HG03342 (cell line): ENCODE measurements around the gene KDM5B.

Source experiments
- ATAC-seq: cut with Tn5 transposase; IDR thresholded peaks from one replicate; pipeline ENCODE4 v1.9.1; 2021; ENCODE audit warnings: mild to moderate bottlenecking, moderate library complexity; ENCODE audit not compliant: unreplicated experiment

KDM5B gene

GRCh38 chr1:202689082-202689481 lies 119.1 kb downstream of the KDM5B start:
- ATAC-seq: no peak

DNA sequence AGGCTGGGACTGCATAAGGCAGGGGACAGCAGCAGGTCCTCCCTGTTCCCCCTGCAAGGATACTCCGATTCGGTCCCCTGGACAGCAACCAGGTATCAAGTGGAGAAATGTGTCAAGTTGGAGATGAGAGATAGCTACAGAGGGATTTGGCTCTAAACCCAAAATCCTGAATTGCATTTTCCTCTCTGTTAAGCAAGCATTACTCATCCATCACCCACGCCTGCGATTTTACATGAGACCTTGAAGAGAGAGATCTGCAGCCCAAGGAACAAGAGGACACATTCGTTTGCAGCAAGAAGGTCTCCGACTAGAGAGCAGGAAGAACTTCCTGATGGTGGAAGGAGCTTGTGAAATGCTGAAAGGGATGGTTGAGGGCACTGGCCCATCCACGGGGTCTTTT lies 119.8 kb downstream of the KDM5B start:
- no peak for ATAC-seq

DNA sequence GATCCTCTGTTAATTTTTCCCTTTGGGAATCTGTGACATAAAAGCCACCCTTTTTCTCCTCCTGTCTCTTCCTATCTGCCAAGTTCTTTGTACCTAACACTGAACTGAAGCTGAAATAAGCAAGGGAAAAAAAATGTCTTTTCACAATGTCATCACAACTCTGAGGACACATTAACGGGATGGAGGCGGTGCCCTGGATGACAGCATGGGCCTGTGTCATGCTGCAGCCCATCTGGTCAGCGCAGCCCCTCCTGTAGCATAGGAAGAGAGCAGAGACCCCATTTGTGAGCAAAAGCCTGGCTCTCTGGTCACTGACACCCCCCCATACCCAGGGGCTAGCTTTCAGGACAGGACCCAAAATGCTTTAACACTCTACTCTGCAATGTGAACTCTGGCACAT lies 120.4 kb downstream of the KDM5B start:
- no peak for ATAC-seq

- no peak for ATAC-seq
These were observed 120.9 kb downstream of the KDM5B start for GRCh38 chr1:202687370-202687769.

DNA sequence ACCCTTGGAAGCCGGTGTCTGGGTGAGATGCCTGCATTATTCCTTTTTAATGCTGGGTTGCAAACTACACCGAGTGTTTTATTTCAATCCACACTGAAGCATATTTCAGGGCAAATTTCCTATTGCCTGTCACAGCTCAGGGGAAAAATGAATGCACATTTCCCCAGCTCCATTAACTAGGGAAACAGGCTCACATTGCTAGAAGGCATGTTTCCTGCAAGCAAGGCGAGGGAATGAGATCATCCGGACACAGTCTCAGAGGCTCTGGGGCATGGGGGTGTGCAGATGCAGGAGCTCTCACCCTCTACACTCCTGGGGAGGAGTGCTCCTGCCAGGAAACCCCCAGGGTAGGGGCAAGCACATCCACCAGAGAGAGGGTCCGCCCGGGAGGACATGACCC lies 122.6 kb downstream of the KDM5B start:
- ATAC-seq: no peak

DNA sequence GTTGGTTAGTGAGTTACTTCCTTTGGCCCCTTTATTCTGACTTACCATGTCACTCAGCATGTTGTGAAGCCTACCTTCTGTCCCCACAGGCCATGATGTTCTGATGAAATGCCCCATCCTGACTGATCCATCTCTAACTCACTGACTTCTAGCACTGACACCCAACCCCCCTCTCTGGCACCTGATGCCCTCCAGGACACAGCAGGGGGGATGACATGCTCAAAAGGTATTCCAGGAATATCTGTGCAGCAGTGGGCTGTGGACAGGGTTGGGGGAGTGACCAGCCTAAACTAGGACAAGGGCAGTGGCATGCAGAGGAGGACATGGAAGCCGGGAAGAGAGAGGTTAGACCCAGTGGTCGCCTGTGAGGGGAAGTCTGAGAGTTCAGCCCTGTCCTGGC lies 123.5 kb downstream of the KDM5B start:
- ATAC-seq: no peak

DNA sequence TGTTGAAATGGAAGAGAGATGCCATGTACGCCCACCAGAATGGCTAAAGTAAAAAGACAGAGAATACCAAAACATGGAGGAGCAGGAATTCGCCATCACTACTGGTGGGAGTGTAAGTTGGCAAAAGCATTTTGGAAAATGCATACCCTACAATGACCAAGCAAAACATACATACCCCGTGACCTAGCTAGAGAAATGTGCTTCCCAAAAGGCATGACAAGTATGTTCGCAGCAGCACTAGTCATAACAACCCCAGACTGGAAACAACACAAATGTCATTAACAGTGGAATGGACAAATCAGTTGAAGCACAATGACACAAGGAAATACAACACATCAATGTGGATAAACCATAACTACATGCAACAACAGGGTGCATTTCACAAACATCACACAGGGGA lies 125.2 kb downstream of the KDM5B start:
- no peak for ATAC-seq

DNA sequence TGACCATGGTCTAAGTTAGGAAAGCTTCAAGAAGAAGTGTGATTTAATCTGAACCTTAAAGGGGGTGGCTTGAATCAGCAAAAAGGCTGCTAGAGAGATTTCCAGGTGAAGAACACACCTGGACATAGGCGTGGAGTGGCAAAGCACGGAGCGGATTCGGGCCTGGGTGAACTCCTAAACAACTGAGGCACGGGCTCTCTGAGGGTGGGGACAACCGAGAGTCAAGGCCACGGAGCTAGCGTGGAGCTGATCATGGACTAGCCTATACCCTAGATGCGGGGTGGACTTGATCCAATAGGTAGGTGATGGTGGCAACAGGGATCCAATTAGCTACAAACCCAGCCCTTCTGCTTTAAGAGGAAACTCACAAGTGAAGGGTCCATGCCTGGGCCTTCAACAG lies 125.7 kb downstream of the KDM5B start:
- no peak for ATAC-seq

DNA sequence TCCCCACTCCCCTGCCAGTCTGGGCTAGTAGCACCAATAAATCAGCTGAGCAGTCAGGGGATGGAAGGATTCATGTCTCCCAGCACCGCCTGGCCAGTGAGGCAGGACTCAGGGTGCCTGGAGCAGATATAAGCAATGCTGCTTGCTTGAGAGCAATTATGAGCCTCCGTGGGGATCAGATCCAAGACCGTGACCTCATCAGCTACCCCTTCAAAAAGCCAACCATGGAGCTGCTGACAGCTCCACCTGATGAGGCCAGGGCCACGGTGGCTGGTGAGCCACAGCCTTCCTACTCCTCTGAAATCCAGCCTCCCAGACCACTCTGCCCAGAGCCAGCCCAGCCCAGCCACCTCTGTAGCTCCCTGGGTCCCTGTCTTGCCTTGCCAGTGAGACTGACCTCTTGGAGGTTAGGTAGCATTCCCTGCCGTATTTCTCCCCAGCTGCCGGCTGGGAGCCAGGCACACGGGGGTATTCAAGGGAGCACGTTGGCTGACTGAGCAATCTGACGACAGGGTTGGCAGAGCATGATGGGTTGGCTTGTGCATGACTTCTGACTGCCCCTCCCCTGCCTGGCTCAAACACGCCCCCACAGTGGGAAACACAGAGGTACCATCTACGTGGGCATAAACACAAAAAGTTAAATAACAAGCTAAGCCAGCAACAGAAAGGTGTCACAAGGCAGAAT lies 126.3 kb downstream of the KDM5B start:
- ATAC-seq: no peak

DNA sequence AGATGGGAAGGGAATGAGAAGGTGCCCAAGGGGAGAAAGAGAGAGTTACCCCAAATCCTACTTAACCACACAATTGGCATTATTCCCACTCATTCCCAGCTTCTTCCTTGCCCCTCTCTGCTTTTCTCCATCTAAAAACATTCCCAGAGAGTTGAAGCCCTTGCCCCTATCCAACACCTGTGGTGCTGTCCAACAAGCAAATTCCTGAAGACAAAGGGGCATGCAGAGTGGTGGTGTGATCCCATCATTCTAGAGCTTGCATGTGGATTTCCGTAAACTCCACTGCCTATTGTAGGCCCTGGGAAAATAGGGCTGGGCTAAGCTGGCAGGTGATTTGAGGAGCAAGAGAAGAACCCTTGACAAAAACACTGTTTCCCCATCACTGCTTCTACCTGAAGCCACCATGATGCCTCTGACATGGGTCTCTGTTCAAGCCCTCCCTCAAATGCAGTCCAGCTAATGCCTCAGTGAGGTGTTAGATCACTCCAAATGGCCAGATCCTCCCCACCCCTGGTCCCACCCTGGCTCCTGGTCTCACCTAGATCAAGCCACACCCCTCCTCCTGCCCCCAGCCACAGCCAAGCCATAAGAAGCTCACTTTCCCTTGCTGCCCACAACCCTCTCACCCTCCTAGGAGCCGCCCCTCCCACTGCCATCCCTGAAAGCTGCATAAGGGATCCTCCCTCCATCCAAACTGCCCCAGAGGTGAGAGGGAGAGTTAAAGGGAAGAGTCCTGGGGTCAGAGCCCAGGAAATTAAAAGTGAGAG lies 127.5 kb downstream of the KDM5B start:
- no peak for ATAC-seq

DNA sequence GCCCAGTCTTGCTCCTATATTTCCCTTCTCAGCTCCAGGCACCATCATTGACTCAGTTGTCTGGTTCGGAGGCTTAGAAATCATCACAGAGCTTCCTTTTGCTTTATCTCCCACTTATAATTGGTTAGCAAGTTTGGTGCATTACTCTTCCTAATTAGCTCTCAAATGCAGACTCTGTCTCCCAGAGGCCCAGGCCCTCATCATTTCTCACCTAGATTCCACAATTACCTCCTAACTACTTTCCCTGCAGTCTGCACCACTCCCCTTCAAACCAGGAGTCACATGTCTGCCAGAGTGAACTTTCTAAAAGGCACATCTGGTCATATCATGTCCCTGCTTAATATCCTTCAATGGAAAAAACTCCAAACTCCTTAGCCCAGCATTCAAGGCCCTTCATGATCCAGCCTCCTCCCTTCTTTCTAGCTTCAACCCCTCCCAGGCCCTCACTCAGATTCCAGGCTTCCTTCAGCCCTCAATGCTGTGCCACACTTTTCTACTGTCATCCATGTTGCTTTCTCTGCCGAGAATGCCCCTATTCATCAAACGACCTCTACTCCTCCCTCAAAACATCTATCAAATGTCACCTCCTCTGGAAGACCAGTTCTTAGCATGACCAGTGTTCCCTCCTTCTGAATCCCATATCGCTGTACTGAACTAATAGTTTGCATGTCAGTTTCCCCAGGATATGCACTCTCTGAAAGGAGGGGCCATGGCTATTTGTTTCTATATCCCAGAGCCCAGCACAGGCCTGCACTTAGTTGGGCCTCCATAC lies 128.6 kb downstream of the KDM5B start:
- no peak for ATAC-seq

DNA sequence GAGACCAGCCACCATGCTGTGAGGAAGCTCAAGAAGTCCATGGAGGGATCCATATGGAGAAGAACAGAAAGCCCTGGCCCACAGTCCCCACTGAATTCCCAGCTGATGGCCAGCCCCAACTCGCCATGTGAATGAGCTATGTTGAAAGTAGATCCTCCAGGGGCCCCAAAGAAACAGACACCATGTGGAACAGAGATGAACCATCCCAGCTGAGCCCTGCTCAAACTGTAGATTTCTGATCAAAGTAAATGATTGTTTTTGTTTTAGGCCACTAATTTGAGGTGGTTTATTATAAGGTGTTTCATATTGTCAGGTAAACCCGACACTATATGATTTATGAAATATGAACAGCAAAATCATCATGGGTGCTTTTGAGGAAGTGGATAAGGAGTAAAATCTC lies 130.8 kb downstream of the KDM5B start:
- ATAC-seq: no peak
